Thoracic aorta (tissue), 2 donors: Measurements from ENCODE around the gene CTNNBL1. TPM values are rescaled to one million over a fixed set of nuclear protein-coding genes. Genes with fewer than 3 reads are reported as not detected.

Experiments used
- ATAC-seq: fragments of 150-250 bp; one replicate; pipeline ENCODE4 v1.8.0; 2017; ENCODE audit warnings: low read depth; ENCODE audit not compliant: insufficient number of reproducible peaks, low FRiP score
- DNase-seq: peaks from one replicate; pipeline ENCODE4 v3.0.0-alpha.2; 2020; ENCODE audit warnings: low spot score
- H3K27ac ChIP-seq, 2 donors: fragments of 200-600 bp; sonication (generic); 1 replicate in 1 of 2; 2 replicates in 1 of 2; pipeline ENCODE4 v1.5.1; 2016; ENCODE audit warnings: mild to moderate bottlenecking in 2 of 2, moderate library complexity in 2 of 2
- H3K27me3 ChIP-seq: fragments of 200-600 bp; sonication (generic); replicated peaks from 2 replicates; pipeline ENCODE4 v1.6.0; 2016; ENCODE audit warnings: mild to moderate bottlenecking; ENCODE audit not compliant: insufficient read depth
- H3K36me3 ChIP-seq: fragments of 200-600 bp; sonication (generic); one replicate; pipeline ENCODE4 v1.5.1; 2016
- H3K4me1 ChIP-seq, 2 donors: fragments of 200-600 bp; sonication (generic); 1 replicate in 1 of 2; 2 replicates in 1 of 2; pipeline versions ENCODE4 v1.5.1 to v1.6.0; 2016; ENCODE audit warnings: low read depth in 2 of 2, mild to moderate bottlenecking in 1 of 2; ENCODE audit not compliant: control insufficient read depth in 1 of 2
- H3K4me3 ChIP-seq: fragments of 200-600 bp; sonication (generic); 2 replicates; pipeline ENCODE4 v1.5.1; 2016; ENCODE audit warnings: mild to moderate bottlenecking
- H3K9me3 ChIP-seq: fragments of 200-600 bp; sonication (generic); 2 replicates; pipeline ENCODE4 v1.5.1; 2016
- CTCF ChIP-seq: fragments of 200-600 bp; sonication (generic); IDR thresholded peaks from one replicate; pipeline ENCODE4 v1.5.1; 2019; ENCODE audit warnings: antibody characterized with exemption
- total RNA-seq, 2 donors: library from RNA; depleted of rRNA; stranded (reverse); fragments of >200 nt; gene quantifications; one replicate each; pipeline versions ENCODE4 v1.1.0 to v1.2.3, GENCODE V29; 2016

Gene CTNNBL1
- total RNA-seq, 2 donors from 2014 or later = 22.6 to 34.3 TPM

GRCh38 chr20:37895166-37895565 lies 201.3 kb downstream of the CTNNBL1 start:
- ATAC-seq = no peak
- Histone ChIP-seq H3K36me3 (no peaks in the 10 kb centered on the region), H3K27ac (no peak overlapping the region), H3K27me3 (no peaks in the 10 kb centered on the region), H3K9me3 (no peaks in the 10 kb centered on the region), H3K4me3 (no peak overlapping the region), H3K4me1 (no peaks in the 10 kb centered on the region)
- DNase-seq = no peak
- no peak for TF ChIP-seq CTCF

GRCh38 chr20:37896932-37897548 lies 203.2 kb downstream of the CTNNBL1 start:
- Histone ChIP-seq H3K4me1 (no peaks in the 10 kb centered on the region), H3K9me3 (no peaks in the 10 kb centered on the region), H3K36me3 (no peaks in the 10 kb centered on the region), H3K27ac (no peak overlapping the region), H3K27me3 (no peaks in the 10 kb centered on the region), H3K4me3 (no peak overlapping the region)
- ATAC-seq (no peak), DNase-seq (no peak)
- TF ChIP-seq CTCF = no peak

- DNase-seq (no peak), ATAC-seq (no peak)
- Histone ChIP-seq H3K9me3 (no peaks in the 10 kb centered on the region), H3K4me3 (no peak overlapping the region), H3K4me1 (peaks cover 0 to 5% of the 10 kb centered on the region in 2 donors), H3K36me3 (no peaks in the 10 kb centered on the region), H3K27me3 (no peaks in the 10 kb centered on the region), H3K27ac (no peak overlapping the region)
- TF ChIP-seq CTCF = no peak
Measured at GRCh38 chr20:37898233-37899104, 204.6 kb downstream of the CTNNBL1 start.

- no peak for TF ChIP-seq CTCF
- Histone ChIP-seq H3K27ac (no peak overlapping the region), H3K4me1 (peaks cover 0 to 5% of the 10 kb centered on the region in 2 donors), H3K9me3 (no peaks in the 10 kb centered on the region), H3K4me3 (no peak overlapping the region), H3K36me3 (no peaks in the 10 kb centered on the region), H3K27me3 (no peaks in the 10 kb centered on the region)
- DNase-seq = no peak
- no peak for ATAC-seq
Measured at GRCh38 chr20:37899105-37900045, 205.5 kb downstream of the CTNNBL1 start.
